ENCODE measurements around the gene CADPS. TPM values are rescaled to one million over a fixed set of nuclear protein-coding genes. Genes with fewer than 3 reads are reported as not detected.

The CADPS gene
- total RNA-seq, 2 experiments from 2014 or later, result 61.3 to 68.6 TPM

DNA sequence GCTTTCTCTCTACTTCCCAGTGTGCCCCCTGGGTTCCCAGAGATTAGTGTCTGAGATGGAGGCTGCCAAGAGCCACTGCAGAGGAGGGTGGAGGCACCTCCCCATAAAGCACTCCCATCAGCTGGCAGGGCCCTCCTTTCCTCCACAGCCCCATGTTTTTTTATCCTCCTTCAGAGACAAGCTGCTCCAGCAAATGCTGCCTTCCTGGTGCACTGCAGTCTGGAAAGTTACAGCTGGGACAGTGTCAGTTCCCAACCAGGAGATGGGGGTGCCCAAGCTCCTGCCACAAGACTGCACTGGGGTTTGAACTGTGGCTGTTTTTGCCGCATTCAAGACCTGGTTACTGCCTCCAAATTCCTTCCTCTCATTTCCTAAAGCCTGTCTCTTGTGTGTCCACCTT is 206.1 kb downstream of the CADPS start:
- DNase-seq (ENCODE audit: low spot score), result no peak
- H3K9me3 ChIP-seq (ENCODE audit: low read length), result peaks cover under 1% of the 10 kb centered on the region; the same call in 1 of the 2 replicates
- TF ChIP-seq EZH2phosphoT487 (IDR thresholded peaks at IDR 0.05; ENCODE audit: borderline replicate concordance, low read depth, low read length), result no peak
- TF ChIP-seq, protein P1, sequence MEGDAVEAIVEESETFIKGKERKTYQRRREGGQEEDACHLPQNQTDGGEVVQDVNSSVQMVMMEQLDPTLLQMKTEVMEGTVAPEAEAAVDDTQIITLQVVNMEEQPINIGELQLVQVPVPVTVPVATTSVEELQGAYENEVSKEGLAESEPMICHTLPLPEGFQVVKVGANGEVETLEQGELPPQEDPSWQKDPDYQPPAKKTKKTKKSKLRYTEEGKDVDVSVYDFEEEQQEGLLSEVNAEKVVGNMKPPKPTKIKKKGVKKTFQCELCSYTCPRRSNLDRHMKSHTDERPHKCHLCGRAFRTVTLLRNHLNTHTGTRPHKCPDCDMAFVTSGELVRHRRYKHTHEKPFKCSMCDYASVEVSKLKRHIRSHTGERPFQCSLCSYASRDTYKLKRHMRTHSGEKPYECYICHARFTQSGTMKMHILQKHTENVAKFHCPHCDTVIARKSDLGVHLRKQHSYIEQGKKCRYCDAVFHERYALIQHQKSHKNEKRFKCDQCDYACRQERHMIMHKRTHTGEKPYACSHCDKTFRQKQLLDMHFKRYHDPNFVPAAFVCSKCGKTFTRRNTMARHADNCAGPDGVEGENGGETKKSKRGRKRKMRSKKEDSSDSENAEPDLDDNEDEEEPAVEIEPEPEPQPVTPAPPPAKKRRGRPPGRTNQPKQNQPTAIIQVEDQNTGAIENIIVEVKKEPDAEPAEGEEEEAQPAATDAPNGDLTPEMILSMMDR (conservative IDR thresholded peaks at IDR 0.05; ENCODE audit: low read length), result no peak; the same call in 1 of the 2 replicates
- no TSS peak for BruUV-seq (replicated peaks)
- POLR2A ChIA-PET, result interaction anchor here (0.8 to 7.1 kb wide), 20 partner anchors 8 to 204 kb away, joined by 3 to 142 read pairs (median 5); partner anchors contain the start of gene CADPS
- peak overlapping the region; percentile 64 for H3K4me2 ChIP-seq (ENCODE audit: low read length)
- H3K9me2 ChIP-seq (ENCODE audit: insufficient read depth, low read length), result no peaks in the 10 kb centered on the region
- H3K27ac ChIP-seq (ENCODE audit: low read depth, low read length, poor library complexity, severe bottlenecking), result peak overlapping the region; percentile 49
- no peaks in the 10 kb centered on the region for H3K36me3 ChIP-seq (ENCODE audit: insufficient read depth, low read length)
- H3K79me2 ChIP-seq (ENCODE audit: insufficient read depth, low read depth, low read length), result no peaks in the 10 kb centered on the region
- H2AFZ ChIP-seq (ENCODE audit: low read length), result peak overlapping the region; percentile 18; the same call in 1 of the 2 replicates
- CTCF ChIA-PET (ENCODE audit: unreplicated experiment), result interaction anchor here (1.3 to 5.7 kb wide), 5 partner anchors 55 to 204 kb away, joined by 5 to 25 read pairs (median 7); no protein-coding TSS in a partner anchor
- intact Hi-C loops (cut with micrococcal nuclease; ENCODE audit: unreplicated experiment), result loop anchor here (5.0 kb wide), 1 partner anchor 148 kb away; no protein-coding TSS in a partner anchor
- no peaks in the 10 kb centered on the region for H4K20me1 ChIP-seq (ENCODE audit: insufficient read depth, low read length)
- peak overlapping the region; percentile 17 for H3K4me3 ChIP-seq (ENCODE audit: low read depth, low read length, poor library complexity, severe bottlenecking)
- H3K4me1 ChIP-seq (ENCODE audit: insufficient read depth, low read length, poor library complexity, severe bottlenecking), result peaks cover 81% of the 10 kb centered on the region

DNA sequence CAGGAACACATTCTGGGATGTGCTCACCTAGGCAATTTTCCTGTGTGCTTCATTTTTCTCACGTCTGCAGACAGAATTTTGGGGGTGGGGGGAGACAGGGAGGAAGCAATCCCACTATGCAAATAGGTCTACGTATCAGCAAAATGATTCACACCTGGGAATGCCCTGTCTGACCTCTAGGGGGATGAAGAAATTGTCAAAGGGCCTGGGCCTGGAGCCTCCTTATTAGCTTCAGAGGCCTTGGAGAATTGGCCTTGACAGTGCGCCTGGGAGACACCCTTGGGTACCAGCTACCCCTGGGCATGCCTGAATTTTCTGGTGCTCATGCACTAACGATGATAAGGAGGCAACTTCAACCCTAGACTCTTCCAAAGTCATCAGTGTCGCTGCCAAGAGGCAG is 207.5 kb downstream of the CADPS start:
- H3K4me1 ChIP-seq (ENCODE audit: insufficient read depth, low read length, poor library complexity, severe bottlenecking), result peaks cover 66% of the 10 kb centered on the region
- H3K4me2 ChIP-seq (ENCODE audit: low read length), result peak overlapping the region; percentile 64

More for the DNA sequence above, 207.5 kb downstream of the CADPS start:
- H4K20me1 ChIP-seq (ENCODE audit: insufficient read depth, low read length), result no peaks in the 10 kb centered on the region
- ChIA-PET POLR2A (interaction anchor here (0.6 to 7.1 kb wide), 24 partner anchors 10 to 527 kb away, joined by 3 to 142 read pairs (median 5); partner anchors contain the start of gene CADPS), CTCF (ENCODE audit: unreplicated experiment) (interaction anchor here (0.9 to 5.7 kb wide), 6 partner anchors 56 to 206 kb away, joined by 3 to 25 read pairs (median 6); no protein-coding TSS in a partner anchor)
- no peaks in the 10 kb centered on the region for H3K9me3 ChIP-seq (ENCODE audit: low read length)
- no peaks in the 10 kb centered on the region for H3K9me2 ChIP-seq (ENCODE audit: insufficient read depth, low read length)
- H3K27ac ChIP-seq (ENCODE audit: low read depth, low read length, poor library complexity, severe bottlenecking), result peak overlapping the region; percentile 49
- no TSS peak for BruUV-seq (replicated peaks)
- no peaks in the 10 kb centered on the region for H3K36me3 ChIP-seq (ENCODE audit: insufficient read depth, low read length)
- intact Hi-C loops (cut with micrococcal nuclease; ENCODE audit: unreplicated experiment), result loop anchor here (1.0 to 5.0 kb wide), 4 partner anchors 87 to 561 kb away; no protein-coding TSS in a partner anchor
- H3K4me3 ChIP-seq (ENCODE audit: low read depth, low read length, poor library complexity, severe bottlenecking), result peak overlapping the region; percentile 7
- TF ChIP-seq, protein P1 (conservative IDR thresholded peaks at IDR 0.05; ENCODE audit: low read length), result peak; percentile 80
- TF ChIP-seq EZH2phosphoT487 (IDR thresholded peaks at IDR 0.05; ENCODE audit: borderline replicate concordance, low read depth, low read length), result no peak
- no peaks in the 10 kb centered on the region for H3K79me2 ChIP-seq (ENCODE audit: insufficient read depth, low read depth, low read length)
- H2AFZ ChIP-seq (ENCODE audit: low read length), result peak overlapping the region; percentile 18; the same call in 1 of the 2 replicates
- peak; percentile 78 for DNase-seq (ENCODE audit: low spot score)

Measured in OCI-LY7 (cell line).